GM19455 (cell line): ENCODE measurements around the gene TUBGCP3.
"Not testable (repeated sequence)": the region's sequence is repeated elsewhere in the genome, so short reads cannot be mapped to it uniquely, and the experiment has no call there.

Source experiments
- ATAC-seq: cut with Tn5 transposase; IDR thresholded peaks from one replicate; pipeline ENCODE4 v1.9.1; 2021; ENCODE audit not compliant: unreplicated experiment

TUBGCP3 gene

GRCh38 chr13:112485814-112486213 lies 102.1 kb downstream of the TUBGCP3 start:
- not testable (repeated sequence) for ATAC-seq

- no peak for ATAC-seq
Observed at GRCh38 chr13:112483299-112483698, 104.7 kb downstream of the TUBGCP3 start.

- no peak for ATAC-seq
Observed at GRCh38 chr13:112481458-112481857, 106.5 kb downstream of the TUBGCP3 start.

- ATAC-seq = no peak
Observed at GRCh38 chr13:112479389-112479788, 108.6 kb downstream of the TUBGCP3 start.

- no peak for ATAC-seq
Observed at GRCh38 chr13:112477070-112477619, 110.8 kb downstream of the TUBGCP3 start.

- ATAC-seq = no peak
Observed at GRCh38 chr13:112475889-112476288, 112.1 kb downstream of the TUBGCP3 start.

- ATAC-seq = no peak
Observed at GRCh38 chr13:112474869-112475268, 113.1 kb downstream of the TUBGCP3 start.

- ATAC-seq = no peak
Observed at GRCh38 chr13:112473818-112474217, 114.1 kb downstream of the TUBGCP3 start.

- no peak for ATAC-seq
Observed at GRCh38 chr13:112469071-112469745, 118.7 kb downstream of the TUBGCP3 start.

GRCh38 chr13:112468069-112468468 lies 119.9 kb downstream of the TUBGCP3 start:
- no peak for ATAC-seq

- no peak for ATAC-seq
Observed at GRCh38 chr13:112467236-112467635, 120.7 kb downstream of the TUBGCP3 start.

- no peak for ATAC-seq
Observed at GRCh38 chr13:112466132-112467058, 121.6 kb downstream of the TUBGCP3 start.

GRCh38 chr13:112465251-112466131 lies 122.5 kb downstream of the TUBGCP3 start:
- no peak for ATAC-seq

- no peak for ATAC-seq
Observed at GRCh38 chr13:112464720-112465119, 123.2 kb downstream of the TUBGCP3 start.

GRCh38 chr13:112462408-112462807 lies 125.5 kb downstream of the TUBGCP3 start:
- ATAC-seq = no peak

GRCh38 chr13:112457485-112457884 lies 130.5 kb downstream of the TUBGCP3 start:
- ATAC-seq = no peak

- ATAC-seq = no peak
Observed at GRCh38 chr13:112457081-112457480, 130.9 kb downstream of the TUBGCP3 start.

GRCh38 chr13:112456138-112457056 lies 131.6 kb downstream of the TUBGCP3 start:
- ATAC-seq = no peak

- no peak for ATAC-seq
Observed at GRCh38 chr13:112455476-112456059, 132.4 kb downstream of the TUBGCP3 start.
